Skeletal muscle satellite cell (primary cell): ENCODE measurements around the gene NLRP12.

Experiments
- H3K27me3 ChIP-seq: 2 replicates; pipeline ENCODE4 v1.7.0; 2013; ENCODE audit warnings: low read length; ENCODE audit not compliant: control insufficient read depth, insufficient read depth
- H3K36me3 ChIP-seq: 2 replicates; pipeline ENCODE4 v1.7.0; 2013; ENCODE audit warnings: mild to moderate bottlenecking, control low read depth, low read length; ENCODE audit not compliant: insufficient read depth
- H3K4me1 ChIP-seq: 2 replicates; pipeline ENCODE4 v1.7.0; 2013; ENCODE audit warnings: low read length; ENCODE audit not compliant: control insufficient read depth, insufficient read depth
- H3K4me2 ChIP-seq: 2 replicates; pipeline ENCODE4 v1.7.0; 2013; ENCODE audit warnings: mild to moderate bottlenecking, low read length
- H3K4me3 ChIP-seq: 2 replicates; pipeline ENCODE4 v1.7.0; 2013; ENCODE audit warnings: low read length
- H3K9ac ChIP-seq: 2 replicates; pipeline ENCODE4 v1.7.0; 2013; ENCODE audit warnings: mild to moderate bottlenecking, low read depth, low read length, moderate library complexity
- H3K9me3 ChIP-seq: replicated peaks from 2 replicates; pipeline ENCODE4 v1.7.0; 2013; ENCODE audit warnings: mild to moderate bottlenecking, control low read depth, low read length

The NLRP12 gene

DNA sequence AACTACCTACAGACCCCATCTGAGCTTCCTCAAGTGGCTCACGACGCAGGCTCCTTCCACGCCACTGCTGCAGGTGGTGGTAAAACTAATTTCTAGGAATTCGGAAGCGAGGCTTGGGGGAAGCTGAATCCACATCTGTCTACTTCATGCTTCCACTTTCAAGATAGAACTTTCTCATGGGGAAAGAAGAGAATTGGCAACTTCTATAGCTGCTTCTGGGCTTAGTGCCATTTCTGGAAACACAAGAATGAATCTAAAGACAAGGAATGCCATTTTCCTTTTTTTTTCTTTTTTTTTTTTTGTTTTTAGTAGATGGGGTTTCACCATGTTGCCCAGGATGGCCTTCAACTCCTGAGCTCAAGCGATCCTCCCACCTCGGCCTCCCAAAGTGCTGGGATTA is 2.8 kb upstream of the NLRP12 start:
- H3K4me3 ChIP-seq = no peak overlapping the region
- no peak overlapping the region for H3K9ac ChIP-seq
- no peaks in the 10 kb centered on the region for H3K36me3 ChIP-seq
- peaks cover 5% of the 10 kb centered on the region for H3K27me3 ChIP-seq
- no peaks in the 10 kb centered on the region for H3K9me3 ChIP-seq
- no peak overlapping the region for H3K4me2 ChIP-seq
- H3K4me1 ChIP-seq = no peaks in the 10 kb centered on the region

DNA sequence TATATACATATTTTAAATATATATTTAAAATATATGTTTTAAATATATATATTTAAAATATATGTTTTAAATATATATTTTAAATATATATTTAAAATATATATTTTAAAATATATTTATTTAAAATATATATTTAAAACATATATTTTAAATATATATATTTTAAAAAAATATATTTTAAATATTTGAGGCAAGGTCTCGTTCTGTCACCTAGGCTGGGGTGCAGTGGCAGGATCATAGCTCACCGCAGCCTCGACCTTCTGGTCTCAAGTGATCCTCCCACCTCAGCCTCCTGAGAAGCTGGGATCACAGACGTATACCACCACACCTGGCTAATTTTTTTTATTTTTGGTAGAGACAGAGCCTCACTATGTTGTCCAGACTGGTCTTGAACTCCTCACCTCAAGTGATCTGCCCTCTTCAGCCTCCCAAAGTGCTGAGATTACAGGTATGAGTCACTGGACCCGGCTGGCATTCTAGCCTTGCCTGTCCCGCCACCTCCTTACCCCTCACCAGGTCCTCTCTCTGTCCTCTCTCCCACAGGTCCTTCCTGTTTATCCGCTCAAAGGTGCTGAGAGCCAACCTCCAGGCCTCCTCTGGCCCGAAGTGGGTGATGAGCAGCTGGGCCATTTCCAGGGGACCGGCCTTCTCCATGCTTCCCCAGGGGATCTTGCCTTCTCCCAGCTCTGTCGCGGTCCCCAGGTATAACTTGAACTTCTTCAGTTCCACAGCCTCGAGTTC is 564 bp downstream of the NLRP12 start:
- no peaks in the 10 kb centered on the region for H3K9me3 ChIP-seq
- no peak overlapping the region for H3K9ac ChIP-seq
- H3K27me3 ChIP-seq = no peaks in the 10 kb centered on the region
- no peak overlapping the region for H3K4me2 ChIP-seq
- no peaks in the 10 kb centered on the region for H3K4me1 ChIP-seq
- no peaks in the 10 kb centered on the region for H3K36me3 ChIP-seq
- no peak overlapping the region for H3K4me3 ChIP-seq

DNA sequence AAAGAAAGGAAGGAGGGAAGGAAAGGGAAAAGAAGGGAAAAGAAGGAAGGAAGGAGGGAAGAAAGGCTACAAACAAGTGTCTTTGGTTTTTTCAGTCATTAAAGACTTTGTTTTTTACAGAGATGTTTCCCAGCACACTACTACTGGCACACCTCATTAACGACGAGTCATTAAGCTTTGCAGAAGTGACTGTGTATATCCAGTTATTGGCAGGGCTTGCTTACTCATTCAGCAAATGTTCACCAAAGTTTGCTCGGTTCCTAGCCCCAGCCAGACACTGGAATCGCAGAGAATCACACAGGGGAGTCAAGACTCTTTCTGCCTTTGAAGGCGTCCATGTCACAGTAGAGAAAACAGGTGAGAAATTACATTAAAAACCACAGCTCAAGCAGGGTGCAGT is 4.3 kb downstream of the NLRP12 start:
- Histone ChIP-seq H3K4me2 (no peak overlapping the region), H3K27me3 (no peaks in the 10 kb centered on the region), H3K36me3 (no peaks in the 10 kb centered on the region), H3K4me3 (no peak overlapping the region), H3K4me1 (no peaks in the 10 kb centered on the region), H3K9ac (no peak overlapping the region), H3K9me3 (no peaks in the 10 kb centered on the region)

DNA sequence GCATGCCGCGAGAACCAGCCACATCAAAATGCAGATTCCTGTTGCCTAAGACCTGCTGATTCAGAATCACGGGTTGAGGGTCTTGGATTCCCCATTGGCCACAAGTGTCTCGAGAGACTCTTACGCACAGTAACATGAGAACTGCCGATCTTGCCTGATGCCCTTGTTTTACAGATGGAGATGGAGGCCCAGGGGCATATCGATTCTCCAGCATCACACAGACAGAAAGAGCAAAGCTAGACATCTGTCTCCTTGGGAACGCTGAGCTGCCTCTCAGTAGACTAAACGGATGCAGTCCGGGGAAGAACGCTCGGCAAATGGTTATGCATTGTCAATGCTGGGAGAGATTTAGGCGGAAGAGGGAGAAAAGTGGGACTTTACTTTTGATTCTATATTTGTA is 5.4 kb downstream of the NLRP12 start:
- Histone ChIP-seq H3K36me3 (no peaks in the 10 kb centered on the region), H3K9me3 (no peaks in the 10 kb centered on the region), H3K4me2 (no peak overlapping the region), H3K4me3 (no peak overlapping the region), H3K9ac (no peak overlapping the region), H3K27me3 (no peaks in the 10 kb centered on the region), H3K4me1 (no peaks in the 10 kb centered on the region)

DNA sequence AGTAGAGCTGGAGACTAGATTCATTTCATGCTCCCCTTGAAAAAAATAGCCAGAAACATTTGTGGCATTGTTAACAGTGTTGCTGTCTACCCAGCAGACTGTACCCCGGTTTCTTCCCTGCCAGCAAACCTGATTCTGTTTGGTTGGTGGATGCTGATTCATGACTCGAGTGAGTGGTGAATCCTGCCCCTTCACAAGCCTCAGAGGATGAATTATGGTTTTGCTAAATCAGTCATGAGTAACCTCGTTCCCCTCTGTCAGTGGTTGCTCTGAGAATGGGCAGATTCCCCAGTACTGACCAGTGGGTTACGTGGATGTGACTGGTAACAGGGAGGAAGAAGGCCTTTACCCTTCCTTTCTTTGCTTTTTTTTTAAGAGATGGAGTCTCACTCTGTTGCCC is 10.1 kb downstream of the NLRP12 start:
- no peaks in the 10 kb centered on the region for H3K9me3 ChIP-seq
- no peaks in the 10 kb centered on the region for H3K4me1 ChIP-seq
- no peaks in the 10 kb centered on the region for H3K36me3 ChIP-seq
- H3K9ac ChIP-seq = no peak overlapping the region
- H3K4me3 ChIP-seq = no peak overlapping the region
- no peak overlapping the region for H3K4me2 ChIP-seq
- no peaks in the 10 kb centered on the region for H3K27me3 ChIP-seq

DNA sequence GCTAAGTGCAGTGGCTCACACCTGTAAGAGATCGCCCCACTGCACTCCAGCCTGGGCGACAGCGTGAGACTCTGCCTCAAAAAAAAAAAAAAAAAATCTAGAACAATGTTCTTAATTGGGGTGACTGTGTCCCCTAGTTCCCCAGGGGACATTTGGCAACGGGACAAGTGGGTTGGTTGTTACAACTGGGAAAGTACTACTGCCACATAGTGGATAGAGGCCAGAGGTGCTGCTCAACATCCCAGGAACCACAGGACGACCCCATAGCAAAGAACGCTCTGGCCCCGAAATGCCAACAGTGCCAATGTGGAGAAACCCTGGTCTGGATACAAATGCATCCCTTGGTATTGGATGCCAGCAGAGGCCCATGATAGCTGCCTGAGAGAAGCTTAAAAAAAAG is 11.8 kb downstream of the NLRP12 start:
- no peaks in the 10 kb centered on the region for H3K27me3 ChIP-seq
- no peaks in the 10 kb centered on the region for H3K9me3 ChIP-seq
- H3K4me3 ChIP-seq = no peak overlapping the region
- H3K36me3 ChIP-seq = no peaks in the 10 kb centered on the region
- H3K4me1 ChIP-seq = no peaks in the 10 kb centered on the region
- H3K4me2 ChIP-seq = no peak overlapping the region
- no peak overlapping the region for H3K9ac ChIP-seq

DNA sequence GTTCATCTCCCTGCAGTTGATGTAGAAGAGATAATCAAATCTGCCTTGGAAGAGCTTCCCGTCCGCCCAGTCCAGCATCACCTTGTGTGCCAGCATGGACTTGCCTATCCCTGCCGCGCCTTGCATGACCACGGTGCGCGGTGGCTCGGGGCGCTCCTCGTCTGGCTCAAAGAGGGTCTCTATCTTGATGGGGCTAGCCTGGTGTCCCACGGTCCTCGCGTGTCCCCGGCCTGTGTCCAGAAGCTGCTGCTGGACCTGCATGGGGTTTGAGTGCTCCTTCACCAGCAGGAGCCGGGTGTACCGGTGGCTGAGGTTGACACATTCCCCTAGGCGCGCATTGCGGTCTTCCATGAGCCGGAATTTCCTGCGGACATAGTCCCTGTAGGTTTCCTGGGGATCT is 13.2 kb downstream of the NLRP12 start:
- Histone ChIP-seq H3K36me3 (no peaks in the 10 kb centered on the region), H3K4me3 (no peak overlapping the region), H3K4me2 (no peak overlapping the region), H3K4me1 (no peaks in the 10 kb centered on the region), H3K27me3 (no peaks in the 10 kb centered on the region), H3K9me3 (no peaks in the 10 kb centered on the region), H3K9ac (no peak overlapping the region)

DNA sequence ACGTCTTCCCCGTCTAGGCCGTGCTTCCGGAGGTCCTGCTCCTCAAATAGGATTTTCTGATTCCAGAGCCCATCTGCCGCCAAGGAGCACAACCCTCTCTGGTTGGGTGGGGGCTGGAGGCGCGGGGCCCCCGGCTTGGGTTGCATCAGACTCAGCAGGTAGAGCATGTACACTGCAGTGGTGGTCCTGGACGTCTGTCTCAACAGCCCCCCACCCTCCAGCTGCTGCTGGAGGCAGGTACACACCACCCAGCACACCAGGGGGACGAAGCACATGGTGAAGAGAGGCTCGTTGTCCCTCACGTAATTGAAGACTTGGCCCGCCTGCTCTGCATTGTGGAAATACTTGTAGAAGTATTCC is 13.9 kb downstream of the NLRP12 start:
- Histone ChIP-seq H3K36me3 (no peaks in the 10 kb centered on the region), H3K4me1 (no peaks in the 10 kb centered on the region), H3K9me3 (no peaks in the 10 kb centered on the region), H3K27me3 (no peaks in the 10 kb centered on the region), H3K4me3 (no peak overlapping the region), H3K4me2 (no peak overlapping the region), H3K9ac (no peak overlapping the region)

DNA sequence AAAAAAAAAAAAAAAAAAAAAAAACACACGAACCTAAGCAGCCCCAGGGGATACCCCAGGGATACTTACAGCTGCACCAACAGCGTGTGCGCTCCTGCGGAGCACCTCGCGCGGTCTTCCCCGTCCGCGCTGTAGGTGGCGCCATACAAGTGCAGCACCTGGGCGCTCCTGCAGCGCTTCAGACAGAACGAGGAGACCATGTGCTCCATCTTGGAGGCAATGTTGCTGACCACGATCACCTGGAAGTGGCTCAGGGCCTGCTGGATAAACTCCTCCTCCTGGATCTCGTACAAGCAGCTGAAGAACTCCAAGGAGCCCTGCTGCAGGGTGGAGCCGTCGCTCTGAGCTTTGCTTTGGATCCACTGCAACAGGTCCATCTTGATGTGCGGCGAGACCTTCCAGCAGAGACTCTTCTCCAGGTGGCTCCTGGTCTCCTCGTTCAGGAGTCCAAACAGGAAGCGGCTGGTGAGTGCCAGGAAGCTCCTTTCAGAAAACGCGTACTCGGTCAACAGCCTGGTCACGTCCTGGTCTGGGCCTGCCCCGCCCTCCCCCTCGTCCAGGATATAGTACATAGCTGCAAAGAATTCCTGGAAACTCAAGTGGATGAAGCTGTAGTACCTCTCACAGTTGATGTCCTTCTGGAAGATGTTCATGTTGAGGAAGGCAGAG is 14.5 kb downstream of the NLRP12 start:
- H3K36me3 ChIP-seq = no peaks in the 10 kb centered on the region
- no peak overlapping the region for H3K4me2 ChIP-seq
- H3K9me3 ChIP-seq = no peaks in the 10 kb centered on the region
- H3K9ac ChIP-seq = no peak overlapping the region
- H3K4me1 ChIP-seq = no peaks in the 10 kb centered on the region
- H3K4me3 ChIP-seq = no peak overlapping the region
- no peaks in the 10 kb centered on the region for H3K27me3 ChIP-seq

DNA sequence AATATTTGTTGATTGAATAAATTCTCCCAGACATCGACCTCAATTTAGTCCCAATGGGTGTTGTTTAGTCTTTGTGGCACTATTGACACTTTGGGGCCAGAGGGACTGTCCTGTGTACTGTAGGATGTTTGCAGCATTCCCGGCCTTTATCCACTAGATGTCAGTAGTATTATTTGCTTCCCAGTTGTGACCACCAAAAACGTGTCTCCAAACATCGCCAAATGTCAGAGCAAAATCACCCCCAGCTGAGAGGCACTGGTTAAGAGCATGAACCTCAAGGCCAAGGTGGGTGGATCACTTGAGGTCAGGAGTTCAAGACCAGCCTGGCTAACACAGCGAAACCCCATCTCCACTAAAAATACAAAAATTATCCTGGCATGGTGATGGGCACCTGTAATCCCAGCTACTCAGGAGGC is 15.4 kb downstream of the NLRP12 start:
- Histone ChIP-seq H3K27me3 (no peaks in the 10 kb centered on the region), H3K4me1 (no peaks in the 10 kb centered on the region), H3K36me3 (no peaks in the 10 kb centered on the region), H3K9me3 (no peaks in the 10 kb centered on the region), H3K9ac (no peak overlapping the region), H3K4me3 (no peak overlapping the region), H3K4me2 (no peak overlapping the region)

DNA sequence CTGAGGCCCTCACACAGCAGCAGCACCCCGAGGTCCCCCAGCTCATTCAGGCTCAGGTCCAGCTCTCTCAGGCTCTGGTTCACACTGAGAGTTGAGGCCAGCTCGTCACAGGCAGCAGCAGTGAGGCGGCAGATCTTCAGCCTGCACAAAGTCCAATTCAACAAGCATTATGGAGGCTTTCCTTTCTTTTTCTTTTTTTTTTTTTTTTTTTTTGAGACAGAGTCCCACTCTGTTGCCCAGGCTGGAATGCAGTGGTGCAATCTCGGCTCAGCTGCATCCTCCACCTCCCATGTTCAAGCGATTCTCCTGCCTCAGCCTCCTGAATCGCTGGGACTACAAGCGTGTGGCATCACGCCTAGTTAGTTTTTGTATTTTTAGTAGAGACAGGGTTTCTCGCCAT is 22.9 kb downstream of the NLRP12 start:
- Histone ChIP-seq H3K36me3 (no peaks in the 10 kb centered on the region), H3K9me3 (no peaks in the 10 kb centered on the region), H3K4me1 (no peaks in the 10 kb centered on the region)

DNA sequence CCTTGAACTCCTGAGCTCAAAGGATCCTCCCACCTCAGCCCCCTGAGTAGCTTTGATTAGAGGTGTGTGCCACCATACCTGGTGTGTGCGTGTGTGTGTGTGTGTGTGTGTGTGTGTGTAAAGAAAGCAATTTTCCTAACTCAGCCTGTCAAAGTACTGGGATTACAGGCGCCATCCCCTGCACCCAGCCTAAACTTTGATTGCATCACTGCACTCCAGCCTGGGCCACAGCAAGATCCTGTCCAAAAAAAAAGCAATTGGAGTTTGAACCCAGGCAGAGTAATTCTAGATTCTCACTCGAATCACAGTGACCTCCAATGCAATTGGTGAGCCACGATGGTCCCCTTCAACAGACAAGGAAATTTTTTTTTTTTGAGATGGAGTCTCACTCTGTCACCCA is 29.1 kb downstream of the NLRP12 start:
- H3K9me3 ChIP-seq = no peaks in the 10 kb centered on the region
- no peak overlapping the region for H3K9ac ChIP-seq
- no peak overlapping the region for H3K4me3 ChIP-seq
- no peak overlapping the region for H3K4me2 ChIP-seq
- no peaks in the 10 kb centered on the region for H3K36me3 ChIP-seq
- H3K4me1 ChIP-seq = no peaks in the 10 kb centered on the region
- no peaks in the 10 kb centered on the region for H3K27me3 ChIP-seq

More for the DNA sequence above, 22.9 kb downstream of the NLRP12 start:
- no peak overlapping the region for H3K4me3 ChIP-seq
- no peak overlapping the region for H3K4me2 ChIP-seq
- no peaks in the 10 kb centered on the region for H3K27me3 ChIP-seq
- H3K9ac ChIP-seq = no peak overlapping the region
